Lower leg skin (tissue), 3 donors: ENCODE results near the gene UBE2J2.

ENCODE experiments used
- POLR2A ChIP-seq, 2 donors: fragments of 450-650 bp; IDR thresholded peaks; one replicate each; pipeline ENCODE4 v1.6.1; 2016 to 2017; ENCODE audit warnings: antibody characterized with exemption in 2 of 2, mild to moderate bottlenecking in 1 of 2, moderate library complexity in 1 of 2
- TF ChIP-seq, protein P1 (sequence below), 3 donors: fragments of 450-650 bp; IDR thresholded peaks; one replicate each; pipeline ENCODE4 v1.5.1; 2016; ENCODE audit warnings: antibody characterized with exemption in 3 of 3, mild to moderate bottlenecking in 3 of 3, moderate library complexity in 2 of 3

DNA sequence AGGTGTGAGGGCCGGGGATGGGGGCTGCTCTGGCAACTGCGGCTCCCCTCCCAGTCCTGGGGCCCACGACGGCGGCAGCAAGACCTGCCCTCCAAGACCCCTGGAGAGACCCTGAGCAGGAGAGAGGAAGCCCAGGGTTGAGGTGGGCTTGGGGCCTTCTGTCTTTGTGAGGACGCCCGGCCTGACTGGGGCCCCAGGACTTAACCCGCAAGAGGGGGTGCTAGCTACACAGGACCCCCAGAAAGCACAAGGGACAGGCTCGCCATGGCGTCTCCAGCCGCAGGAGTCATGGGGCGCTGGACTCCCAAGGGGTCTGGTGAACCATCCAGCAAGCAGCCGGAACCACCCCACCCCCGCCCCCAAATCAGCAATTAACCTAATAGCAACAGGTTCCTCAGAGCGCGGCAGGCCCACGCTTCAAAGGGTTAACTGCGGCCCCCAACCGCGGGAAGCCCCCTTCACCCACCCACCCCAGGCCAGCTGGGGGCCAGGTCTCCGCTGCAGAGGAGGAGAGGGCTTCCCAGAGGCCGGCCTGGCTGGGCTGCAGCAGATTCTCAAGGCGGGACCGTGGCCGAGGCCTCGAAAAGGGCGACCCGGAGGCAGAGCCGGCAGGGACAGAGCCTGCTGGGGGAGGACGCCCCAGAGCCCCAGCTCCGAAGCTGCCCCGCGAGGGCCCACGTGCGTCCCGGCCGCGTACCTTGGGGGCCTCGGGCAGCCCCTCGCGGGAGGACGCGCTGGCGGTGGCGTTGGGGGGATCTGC, 27.7 kb downstream of the UBE2J2 start:
- TF ChIP-seq, protein P1, sequence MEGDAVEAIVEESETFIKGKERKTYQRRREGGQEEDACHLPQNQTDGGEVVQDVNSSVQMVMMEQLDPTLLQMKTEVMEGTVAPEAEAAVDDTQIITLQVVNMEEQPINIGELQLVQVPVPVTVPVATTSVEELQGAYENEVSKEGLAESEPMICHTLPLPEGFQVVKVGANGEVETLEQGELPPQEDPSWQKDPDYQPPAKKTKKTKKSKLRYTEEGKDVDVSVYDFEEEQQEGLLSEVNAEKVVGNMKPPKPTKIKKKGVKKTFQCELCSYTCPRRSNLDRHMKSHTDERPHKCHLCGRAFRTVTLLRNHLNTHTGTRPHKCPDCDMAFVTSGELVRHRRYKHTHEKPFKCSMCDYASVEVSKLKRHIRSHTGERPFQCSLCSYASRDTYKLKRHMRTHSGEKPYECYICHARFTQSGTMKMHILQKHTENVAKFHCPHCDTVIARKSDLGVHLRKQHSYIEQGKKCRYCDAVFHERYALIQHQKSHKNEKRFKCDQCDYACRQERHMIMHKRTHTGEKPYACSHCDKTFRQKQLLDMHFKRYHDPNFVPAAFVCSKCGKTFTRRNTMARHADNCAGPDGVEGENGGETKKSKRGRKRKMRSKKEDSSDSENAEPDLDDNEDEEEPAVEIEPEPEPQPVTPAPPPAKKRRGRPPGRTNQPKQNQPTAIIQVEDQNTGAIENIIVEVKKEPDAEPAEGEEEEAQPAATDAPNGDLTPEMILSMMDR (IDR thresholded peaks at IDR 0.05) = no peak
- TF ChIP-seq POLR2A (IDR thresholded peaks at IDR 0.05) = no peak
